ENCODE measurements around the gene SLC28A3.

Gene SLC28A3

DNA sequence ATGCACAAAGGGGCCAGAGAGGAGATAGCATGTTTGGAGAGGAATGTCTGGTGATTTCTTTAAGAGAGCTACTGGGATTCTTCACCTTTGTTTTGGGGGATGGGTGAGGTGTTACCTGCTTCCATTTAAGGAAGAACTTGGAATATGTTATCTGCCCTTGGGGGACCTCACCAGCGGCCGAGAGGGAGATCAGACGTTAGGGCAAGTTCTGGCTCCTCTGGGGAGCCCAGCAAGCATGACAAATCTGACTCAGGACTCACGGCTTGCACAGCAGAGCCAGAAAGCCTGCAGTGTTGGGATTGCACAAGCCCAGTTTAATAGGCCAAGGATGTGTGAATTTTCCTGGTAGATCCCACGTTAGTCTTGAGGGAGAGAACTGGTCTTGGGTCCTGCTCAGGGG, 40.3 kb downstream of the SLC28A3 start:
- DNase-seq (ENCODE audit: low read depth in 2 of 2) = no peak

DNA sequence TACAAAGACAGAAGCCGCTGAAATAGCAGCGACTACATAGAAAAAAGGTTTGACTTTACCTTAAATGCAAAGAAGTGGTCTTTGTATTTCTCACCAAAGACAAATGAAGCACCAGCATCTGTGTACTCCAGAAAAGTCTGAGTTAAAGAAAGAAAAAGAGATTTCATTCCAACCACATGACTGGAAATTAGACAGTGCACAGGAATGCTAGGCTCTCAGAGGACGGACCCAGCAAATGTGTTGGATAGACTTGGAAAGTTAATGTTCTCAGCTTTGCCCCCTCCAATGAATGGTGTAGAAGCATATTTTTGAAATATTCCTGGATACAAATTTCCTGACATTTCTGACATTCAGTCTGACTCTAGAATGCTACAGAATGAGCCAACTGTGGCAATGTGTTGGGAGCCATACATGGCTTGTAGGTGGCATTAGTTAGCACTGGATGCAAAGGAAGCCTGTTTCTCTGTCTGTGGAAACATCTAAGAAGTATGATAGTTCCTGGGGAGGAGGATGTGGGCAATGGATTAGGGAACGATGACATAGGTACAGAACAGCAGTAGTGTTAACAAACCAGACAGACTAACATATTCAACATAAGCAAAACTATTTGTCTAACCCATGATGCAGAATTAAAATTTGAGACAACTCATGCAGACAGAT, 43.3 kb downstream of the SLC28A3 start:
- no peak for DNase-seq (ENCODE audit: low read depth in 2 of 2)

DNA sequence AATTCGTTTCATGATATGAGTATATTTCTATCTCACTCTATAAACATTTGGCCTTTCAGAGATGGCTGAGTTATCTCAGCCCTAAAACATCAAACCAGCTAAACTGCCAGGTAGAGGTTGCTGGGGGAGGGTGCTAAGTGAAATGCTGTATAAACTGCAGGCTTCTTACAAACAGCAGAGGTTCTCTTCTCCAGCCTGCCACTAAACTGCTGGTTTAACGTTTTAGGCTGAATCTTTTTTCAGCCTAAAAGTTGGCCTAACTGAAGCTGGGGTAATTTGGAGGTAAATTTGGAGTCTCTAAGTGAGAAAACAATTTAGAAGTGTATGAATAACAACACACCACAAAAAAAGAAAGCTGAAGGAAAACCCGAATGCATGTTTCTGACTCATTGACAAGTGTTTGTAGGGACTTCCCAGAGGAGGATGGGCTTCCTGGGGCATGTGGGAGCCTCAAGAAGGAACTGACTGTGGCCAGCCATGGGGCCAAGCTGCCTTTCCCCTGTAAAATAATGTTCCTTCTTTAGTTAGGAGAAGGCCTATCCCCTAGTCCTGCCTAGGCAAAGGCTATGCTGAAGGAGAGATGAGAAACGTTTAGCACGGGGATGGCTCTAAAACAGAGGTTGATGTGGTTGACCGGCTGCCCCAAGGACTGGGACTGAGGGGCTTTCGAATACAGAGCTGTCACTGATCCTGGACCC, 44.3 kb downstream of the SLC28A3 start:
- DNase-seq (ENCODE audit: low read depth in 2 of 2) = peak; percentile 13 to 34

DNA sequence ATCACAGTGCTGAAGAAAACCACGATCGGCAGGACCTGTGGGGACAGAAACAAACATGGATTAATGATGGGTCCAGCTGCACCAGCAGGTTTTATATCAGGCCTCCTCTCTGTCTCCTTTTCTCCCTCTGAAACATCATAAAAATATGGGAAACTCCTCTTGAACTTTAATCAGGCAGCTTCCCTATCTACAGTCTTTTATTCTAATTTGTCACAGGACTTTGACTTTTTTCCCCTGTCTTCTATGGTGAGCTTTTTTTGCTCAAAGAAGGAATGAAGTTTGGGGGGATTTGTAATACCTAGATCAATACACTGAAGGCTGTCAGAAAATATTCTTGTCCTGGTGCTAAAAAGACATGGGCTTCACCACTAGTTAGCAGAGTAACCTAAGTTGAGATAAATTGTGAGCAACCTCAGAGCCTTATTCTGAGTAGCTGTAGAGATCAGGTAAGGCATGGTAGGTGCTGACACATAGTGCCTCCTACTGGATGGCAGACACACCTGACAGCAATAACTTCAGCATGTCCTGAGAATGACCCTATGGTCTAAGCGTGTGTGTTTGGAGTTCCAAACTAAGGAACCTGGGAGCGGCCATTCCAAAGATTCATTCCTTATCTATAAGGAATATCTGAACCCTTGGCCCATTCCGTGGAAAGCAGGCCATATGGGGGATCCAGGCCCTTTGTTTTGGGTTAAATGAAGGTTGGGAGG, 46.2 kb downstream of the SLC28A3 start:
- no peak for DNase-seq (ENCODE audit: low read depth in 2 of 2)

DNA sequence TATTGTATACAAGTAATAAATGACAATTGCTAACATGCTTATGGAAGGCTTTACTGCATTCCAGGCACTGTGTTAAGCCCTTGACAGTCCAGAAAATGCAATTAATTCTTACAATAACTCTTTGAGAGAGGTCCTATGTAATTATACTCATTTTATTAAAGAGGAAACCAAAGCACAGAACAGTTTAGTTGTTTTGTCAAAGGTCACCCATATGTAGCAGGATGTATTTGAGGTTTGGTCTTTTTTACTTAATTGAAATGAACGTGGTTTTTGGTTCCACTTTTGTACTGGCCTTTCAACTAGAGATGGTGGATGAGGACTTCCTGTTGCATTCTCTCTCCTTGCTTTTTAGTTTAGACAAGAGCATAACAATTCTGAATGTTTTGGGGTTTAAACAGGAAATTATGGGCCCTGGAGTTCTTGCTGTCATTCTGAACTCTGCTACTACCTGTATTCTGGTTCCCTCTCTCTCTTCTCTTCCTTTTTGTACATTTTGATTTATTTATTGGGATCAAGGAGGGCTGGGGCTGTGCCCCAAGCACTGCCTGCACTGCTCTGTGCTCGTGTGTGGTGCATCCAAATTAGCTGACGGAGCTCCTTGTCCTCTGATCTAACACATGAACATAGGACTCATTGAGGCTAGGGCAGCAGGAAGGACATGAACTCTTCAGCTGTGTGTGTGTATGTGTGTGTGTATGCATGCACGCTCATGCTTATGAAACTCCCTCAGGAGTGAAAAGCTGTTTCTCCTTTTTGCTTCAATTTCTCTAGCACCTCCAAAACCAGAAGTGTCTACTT, 47.4 kb downstream of the SLC28A3 start:
- DNase-seq (ENCODE audit: low read depth in 2 of 2) = no peak

DNA sequence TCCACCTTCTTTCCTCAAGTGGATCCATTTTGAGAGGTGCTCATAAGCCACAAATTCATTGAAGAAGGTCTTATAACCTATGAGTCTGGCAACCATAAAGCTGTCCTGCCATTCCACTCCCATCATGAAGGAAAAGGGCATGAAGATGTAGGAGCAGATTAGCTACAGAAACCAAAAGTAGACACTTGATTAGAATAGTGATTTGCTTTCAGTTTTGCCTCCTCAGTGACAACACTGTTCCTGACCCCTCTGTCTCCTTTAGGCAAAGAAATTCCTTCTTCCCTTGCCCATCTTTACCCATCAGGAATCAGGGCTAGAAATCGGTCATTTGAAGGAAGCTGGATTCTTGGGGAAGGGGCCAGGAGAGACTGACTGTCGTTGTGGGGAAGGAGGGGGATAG, 55.2 kb downstream of the SLC28A3 start:
- DNase-seq (ENCODE audit: low read depth in 2 of 2) = no peak

DNA sequence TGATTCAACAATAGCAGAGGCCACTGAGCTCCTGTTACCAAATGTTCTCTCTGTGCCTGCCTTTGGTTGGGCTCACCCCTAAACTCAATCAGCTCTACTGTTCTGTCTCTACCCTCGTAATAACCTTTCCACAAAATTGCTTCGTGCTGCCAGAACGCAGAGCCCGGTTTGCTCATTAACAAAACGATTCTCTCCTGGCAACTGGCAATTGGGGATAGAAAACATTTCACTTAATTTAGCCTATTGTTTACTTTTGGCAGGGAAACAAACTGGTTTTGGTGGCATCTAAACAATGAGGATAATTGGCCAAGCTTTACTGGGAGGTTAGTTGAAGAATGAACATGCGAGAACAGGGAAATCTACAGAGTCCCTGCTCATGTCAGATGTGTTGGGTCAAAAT, 56.6 kb downstream of the SLC28A3 start:
- no peak for DNase-seq (ENCODE audit: low read depth in 2 of 2)

DNA sequence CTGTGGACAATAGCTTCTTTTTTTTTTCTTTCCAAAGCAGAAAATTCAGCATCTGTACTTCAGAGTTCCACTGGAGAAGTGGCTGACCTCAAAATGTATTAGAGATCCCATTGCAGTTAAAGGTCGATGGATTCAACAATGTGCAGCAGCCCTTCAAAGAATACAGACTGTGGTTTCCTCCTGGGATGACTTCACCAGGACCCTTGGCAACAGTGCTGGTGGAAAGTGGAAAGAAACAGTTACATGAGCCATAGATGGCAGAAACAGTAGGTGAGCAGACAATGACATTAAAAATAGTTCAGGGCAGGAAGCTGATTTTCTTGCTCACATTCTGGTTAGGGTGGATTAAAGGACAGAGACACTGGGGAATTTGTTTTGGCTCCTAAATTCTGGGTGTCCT, 62.4 kb downstream of the SLC28A3 start:
- DNase-seq (ENCODE audit: low read depth in 2 of 2) = no peak

DNA sequence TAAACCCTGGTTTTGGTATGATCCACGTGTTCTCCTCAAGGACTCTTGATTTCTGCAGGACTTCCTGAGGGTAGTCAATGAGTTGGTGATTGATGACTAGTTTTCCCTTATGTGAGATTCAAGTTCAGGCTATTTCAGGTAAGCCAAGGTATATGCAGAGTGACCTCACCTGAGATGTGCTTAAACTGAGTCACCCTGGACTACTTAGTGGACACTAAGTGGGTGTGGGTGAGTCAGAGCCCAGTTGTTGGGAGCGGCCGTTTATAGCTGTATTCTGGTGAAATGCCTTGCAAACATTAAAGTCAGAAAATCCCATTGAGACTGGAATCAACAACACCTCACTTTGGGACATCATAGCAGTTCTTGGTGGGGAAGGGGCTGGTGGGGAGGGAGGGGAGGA, 62.9 kb downstream of the SLC28A3 start:
- DNase-seq (ENCODE audit: low read depth in 2 of 2) = no peak

DNA sequence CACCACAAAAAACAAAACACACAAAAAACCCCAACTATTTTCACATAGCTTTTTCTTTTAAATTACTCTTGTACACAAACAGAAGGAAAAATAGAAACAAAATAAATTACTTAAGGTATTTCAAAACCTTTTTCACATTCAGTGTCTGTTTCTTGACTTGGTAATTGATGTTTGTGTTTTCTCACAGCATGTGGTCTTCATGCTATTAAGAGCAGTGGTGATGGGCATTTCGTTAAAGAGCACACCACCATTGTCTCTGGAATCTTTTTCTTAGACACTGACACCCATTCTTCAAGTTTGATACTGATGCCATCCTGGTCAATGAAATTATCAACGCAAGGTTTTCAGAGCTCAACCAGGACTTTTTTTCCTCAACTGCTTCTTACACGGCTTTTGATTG, 63.8 kb downstream of the SLC28A3 start:
- DNase-seq (ENCODE audit: low read depth in 2 of 2) = no peak

DNA sequence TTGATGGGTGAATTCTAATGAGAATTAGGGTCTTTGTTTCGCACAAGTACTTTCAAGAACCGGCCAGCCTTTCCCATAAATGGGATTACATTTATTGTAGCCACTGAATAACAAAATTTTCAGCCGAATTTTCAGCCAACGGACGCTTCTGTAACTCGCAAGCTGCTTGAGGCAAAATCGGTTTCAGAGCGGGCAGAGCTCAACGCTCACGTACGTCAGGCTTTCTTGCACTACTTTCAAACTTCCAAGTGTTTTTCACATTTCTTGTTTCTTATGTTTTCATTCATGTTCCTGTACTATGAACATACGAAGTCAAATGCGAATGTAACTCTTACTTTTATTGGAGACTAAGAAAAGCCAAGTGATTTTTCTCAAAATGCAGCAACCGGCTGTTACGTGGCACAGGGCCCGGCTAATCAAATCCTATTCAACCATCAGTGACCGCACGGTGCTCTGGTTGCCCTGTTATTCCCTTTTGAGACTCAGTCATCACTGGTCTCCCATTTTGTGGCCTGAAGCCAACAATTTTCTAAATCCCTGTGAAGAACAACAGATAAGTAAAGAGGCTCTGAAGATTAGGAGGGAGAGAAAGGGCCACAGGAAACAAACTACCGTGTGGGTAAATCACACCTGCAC, 68.5 kb downstream of the SLC28A3 start:
- no peak for DNase-seq (ENCODE audit: low read depth in 2 of 2)

DNA sequence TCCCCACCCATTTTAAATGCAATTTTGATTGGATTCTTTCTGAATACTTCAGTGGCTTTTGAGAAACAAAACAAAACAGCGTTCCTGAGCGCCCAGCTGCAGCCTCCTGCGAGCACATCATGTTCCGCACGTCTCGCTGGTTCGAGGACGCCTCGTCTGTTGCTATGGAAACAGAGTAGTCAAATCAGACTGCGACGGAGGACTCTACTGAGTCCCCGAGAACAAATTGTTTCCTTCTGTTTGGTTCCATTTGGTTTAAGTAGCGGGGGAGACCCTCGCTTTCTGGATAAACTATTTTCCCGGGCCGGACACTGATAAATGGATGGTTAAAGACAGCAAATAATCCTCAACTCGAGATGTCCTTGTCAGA, 69.0 kb downstream of the SLC28A3 start:
- no peak for DNase-seq (ENCODE audit: low read depth in 2 of 2)

DNA sequence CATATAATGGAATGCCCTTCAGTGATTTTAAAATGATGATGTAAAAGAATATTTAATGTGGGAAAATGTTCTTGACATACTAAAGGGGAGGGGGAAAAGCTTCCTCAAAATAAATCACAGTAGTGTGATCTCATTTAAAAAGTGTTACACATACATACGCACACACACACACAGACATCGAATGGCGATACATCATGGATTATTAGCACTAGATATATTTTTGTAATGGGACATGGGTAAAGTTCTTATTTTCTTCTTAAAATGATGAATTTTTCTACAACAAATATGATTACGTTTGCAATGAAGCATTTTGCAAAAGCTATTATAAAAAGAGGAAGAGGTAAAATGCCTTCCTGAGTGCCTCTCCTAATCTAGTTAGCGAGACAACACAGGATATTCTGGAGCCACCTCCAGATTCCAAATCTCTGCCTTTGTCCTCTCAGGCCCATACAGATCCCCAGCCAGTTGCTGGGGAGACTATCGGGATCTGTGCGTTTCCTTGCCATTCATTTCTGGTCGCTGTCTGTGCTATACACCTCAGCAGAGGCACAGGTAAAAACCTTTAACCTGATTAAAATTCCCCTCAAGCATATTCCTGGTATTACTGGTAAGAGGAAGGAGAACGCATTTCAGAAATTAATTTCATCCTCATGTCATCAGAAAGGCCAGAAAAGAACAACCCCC, 69.6 kb downstream of the SLC28A3 start:
- no peak for DNase-seq (ENCODE audit: low read depth in 2 of 2)

DNA sequence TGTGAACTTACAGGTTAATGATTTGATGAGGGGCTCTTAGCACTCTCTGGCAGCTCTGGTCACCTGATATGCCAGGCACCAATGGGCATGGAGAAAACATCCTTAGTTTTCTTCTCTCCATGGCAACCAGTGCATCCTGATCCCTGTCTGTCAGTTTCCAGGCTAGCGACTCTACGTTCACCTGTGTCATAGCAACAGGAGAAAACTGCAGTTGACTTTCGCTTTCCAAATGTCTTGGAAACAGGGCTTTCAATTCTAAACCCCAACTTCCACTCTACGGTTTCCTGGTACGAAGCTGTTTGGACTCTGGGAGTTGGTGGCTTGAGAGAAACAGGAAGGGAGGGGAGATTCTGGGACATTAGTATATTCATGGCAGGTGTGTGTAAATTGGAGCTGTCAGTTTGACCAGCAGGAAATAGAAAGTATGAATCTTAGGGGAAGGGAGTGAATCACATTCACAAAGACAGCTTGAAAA, 74.4 kb downstream of the SLC28A3 start:
- no peak for DNase-seq (ENCODE audit: low read depth in 2 of 2)

DNA sequence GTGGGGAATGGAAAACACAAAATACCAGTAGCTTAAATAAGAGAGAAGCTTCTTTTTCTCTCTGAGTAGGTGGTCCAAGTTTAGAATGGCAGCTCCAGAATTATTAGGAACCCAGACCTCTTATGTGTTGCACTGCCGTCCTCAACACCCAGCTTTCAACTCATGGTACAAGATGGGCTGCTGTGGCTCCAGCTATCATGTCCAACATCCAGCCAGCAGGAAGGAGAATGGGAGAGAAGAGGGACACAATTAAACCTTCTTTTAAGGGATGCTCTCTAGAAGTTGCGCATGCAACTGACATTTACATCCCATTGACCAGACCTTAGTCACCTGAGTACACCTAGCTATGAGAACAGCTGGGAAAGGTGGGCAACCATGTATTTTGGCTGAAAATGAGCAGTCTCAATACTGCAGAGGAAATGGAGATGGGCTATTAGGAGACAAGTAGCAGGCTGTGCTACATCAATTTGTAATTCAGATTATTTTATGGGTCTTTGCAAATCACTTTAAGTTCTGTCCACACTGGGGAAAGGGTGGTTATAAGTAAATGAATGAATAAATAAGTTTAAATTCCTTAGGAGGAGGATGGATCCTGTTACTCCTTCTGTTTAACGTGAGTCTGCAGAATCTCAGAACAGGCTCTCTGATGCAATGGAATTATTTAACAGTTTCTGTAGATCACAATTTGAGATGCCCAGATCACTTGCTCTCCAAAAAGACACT, 76.1 kb downstream of the SLC28A3 start:
- DNase-seq (ENCODE audit: low read depth in 2 of 2) = no peak

DNA sequence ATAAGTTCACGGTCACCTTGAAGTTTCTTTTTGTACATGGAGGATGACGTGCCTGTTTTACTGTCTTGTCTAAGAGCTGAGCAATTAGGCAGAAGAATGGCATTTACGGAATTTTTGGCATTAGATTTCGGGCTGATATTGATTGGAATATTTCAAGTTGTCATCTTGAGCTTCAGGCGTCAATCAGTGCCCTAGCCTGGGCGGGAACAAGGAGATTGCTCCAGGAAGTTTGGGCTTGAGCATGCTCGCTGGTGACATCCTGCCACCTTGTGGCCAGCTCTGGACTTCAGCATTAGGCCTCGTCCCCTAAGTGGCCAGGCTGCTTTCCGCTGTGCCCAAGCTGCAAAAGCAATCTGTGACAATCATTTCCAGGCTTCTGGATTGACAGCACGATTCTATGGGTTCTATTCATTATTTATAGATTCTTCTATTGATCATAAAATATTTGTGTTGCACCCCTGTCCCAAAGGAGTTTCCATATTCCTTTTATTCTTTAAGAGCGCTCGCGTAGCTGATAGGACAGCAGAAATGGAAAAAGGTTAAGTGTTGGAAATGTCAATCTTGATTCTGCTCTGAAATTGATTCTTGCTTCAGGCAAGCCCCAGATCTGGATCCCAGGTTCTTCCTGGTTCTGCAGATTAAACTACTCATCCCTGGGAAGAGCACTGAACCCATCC, 79.3 kb downstream of the SLC28A3 start:
- peak; percentile 15 to 32 for DNase-seq (ENCODE audit: low read depth in 2 of 2)

DNA sequence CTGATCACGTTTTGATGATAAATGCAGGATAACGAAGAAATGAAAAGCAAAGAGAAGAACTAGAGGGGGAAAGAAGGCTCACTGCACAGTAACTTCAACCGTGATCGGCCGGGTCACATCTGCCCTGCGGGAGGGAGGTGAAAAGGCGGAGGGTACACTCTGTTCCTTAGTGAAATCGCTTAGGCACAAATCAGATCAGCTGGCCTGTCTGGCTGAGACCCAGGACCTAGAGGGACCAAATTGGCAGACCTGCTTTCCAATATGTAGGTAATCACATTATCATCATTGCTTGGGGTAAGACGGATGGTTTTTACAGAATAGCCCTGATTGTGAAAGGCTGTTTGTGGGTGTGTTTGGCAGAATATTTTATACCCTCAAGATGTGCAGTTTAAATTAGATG, 82.2 kb downstream of the SLC28A3 start:
- DNase-seq (ENCODE audit: low read depth in 2 of 2) = no peak

DNA sequence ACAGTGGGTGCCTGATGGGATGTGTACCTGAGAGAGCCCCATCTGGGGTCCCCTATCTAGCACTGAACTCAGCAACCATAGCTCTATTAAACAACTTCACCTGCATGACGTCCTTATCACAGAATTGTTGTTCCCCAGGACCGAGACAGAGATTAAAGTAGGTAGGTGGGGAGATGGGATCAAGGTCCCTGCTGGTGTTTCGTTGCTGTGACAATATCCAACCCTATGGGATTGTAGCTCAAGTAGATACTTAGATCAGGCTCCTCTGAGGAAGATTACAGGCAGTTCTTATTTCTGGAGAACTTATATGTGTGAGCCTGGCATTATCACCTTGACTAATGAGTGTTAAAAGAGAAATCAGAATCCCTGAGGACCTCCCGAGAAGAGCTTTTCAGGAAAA, 84.9 kb downstream of the SLC28A3 start:
- no peak for DNase-seq (ENCODE audit: low read depth in 2 of 2)

DNA sequence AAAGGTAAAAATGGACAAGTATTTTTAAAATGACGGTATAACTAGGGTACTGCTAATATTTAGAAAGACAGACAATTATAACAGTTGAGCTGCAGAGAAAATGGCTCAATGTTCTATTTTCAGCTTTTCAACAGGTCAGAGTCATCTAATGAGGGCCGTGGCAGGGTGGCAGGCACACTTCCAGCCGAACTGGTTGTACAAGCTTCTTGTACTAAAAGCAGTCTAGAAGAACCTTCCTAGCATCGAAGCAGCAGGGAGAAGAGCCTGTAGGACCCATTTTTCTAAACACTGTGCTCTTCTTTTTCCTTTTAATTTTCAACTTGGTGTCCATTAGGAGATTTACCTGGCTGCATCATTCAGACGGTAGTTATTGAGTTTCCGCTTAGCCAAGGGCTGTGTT, 85.6 kb downstream of the SLC28A3 start:
- no peak for DNase-seq (ENCODE audit: low read depth in 2 of 2)

DNA sequence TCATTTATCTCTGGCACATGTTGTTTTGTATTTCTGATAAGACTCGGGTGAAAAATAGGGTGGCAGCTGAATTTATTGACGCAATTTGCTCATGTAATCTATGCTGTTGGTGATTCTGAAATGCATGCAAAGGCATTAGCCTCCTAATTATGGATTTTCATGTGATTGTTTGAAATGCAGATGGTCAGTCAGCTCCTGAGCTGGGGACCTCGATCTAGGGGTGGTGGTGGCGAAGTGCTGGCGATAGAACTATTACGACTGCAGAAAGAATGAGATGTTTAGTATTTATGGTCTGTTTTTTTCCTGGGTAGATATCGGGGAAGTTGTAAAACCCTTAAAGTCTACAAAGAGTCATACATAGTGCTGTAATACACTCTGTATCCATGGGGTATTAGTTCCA, 88.6 kb downstream of the SLC28A3 start:
- DNase-seq (ENCODE audit: low read depth in 2 of 2) = no peak
